ENCODE measurements around the gene HLCS. TPM values are rescaled to one million over a fixed set of nuclear protein-coding genes. Genes with fewer than 3 reads are reported as not detected.

The HLCS gene
- total and polyA plus RNA-seq, 2 of the 8 experiments (the other 6 are each of a cell fraction or from before 2014, with no cell fraction given): 4.7 to 12.2 TPM

GRCh38 chr21:36722370-36723368, 243.8 kb downstream of the HLCS start (continued):
- TF ChIP-seq EP300 (IDR thresholded peaks at IDR 0.05; ENCODE audit: borderline replicate concordance in 1 of 2, low read depth in 2 of 2, low read length in 2 of 2): no peak
- TF ChIP-seq SP4 (IDR thresholded peaks at IDR 0.05; ENCODE audit: low read length): no peak

All from H1 (cell line).